Measurements from ENCODE around the gene MYMK. TPM values are rescaled to one million over a fixed set of nuclear protein-coding genes. Genes with fewer than 3 reads are reported as not detected.

The MYMK gene
- total RNA-seq, 1 donor from 2014 or later = not detected

DNA sequence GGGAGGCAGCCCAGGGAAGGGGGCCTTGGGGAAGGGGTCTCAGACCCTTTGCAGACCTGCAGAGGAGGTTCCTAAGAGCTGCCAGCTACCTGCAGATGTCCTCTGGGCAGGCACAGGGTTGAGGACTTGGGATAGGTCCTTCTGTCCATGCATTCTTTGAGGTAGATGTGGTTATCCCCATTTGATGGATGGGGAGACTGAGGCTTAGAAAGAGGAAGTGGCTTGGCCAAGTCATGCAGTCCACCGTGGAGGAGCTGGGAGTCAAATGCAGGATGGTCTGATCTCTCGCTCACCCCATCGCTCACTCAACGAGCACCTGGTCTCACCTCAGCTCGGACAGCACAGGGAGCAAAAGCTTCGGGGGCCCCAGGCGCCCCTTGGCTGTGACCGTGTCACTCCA is 30.0 kb upstream of the MYMK start:
- no peaks in the 10 kb centered on the region for H3K9me3 ChIP-seq
- H3K4me1 ChIP-seq = peaks cover 28% of the 10 kb centered on the region
- H3K27ac ChIP-seq = no peak overlapping the region
- intact Hi-C loops (cut with DNase I) = no loop called here
- ATAC-seq (no peak), DNase-seq (no peak)
- no peaks in the 10 kb centered on the region for H3K27me3 ChIP-seq (ENCODE audit: low read depth)
- no peak for TF ChIP-seq CTCF (IDR thresholded peaks at IDR 0.05)
- peaks cover 22% of the 10 kb centered on the region for H3K36me3 ChIP-seq
- H3K4me3 ChIP-seq = no peak overlapping the region

DNA sequence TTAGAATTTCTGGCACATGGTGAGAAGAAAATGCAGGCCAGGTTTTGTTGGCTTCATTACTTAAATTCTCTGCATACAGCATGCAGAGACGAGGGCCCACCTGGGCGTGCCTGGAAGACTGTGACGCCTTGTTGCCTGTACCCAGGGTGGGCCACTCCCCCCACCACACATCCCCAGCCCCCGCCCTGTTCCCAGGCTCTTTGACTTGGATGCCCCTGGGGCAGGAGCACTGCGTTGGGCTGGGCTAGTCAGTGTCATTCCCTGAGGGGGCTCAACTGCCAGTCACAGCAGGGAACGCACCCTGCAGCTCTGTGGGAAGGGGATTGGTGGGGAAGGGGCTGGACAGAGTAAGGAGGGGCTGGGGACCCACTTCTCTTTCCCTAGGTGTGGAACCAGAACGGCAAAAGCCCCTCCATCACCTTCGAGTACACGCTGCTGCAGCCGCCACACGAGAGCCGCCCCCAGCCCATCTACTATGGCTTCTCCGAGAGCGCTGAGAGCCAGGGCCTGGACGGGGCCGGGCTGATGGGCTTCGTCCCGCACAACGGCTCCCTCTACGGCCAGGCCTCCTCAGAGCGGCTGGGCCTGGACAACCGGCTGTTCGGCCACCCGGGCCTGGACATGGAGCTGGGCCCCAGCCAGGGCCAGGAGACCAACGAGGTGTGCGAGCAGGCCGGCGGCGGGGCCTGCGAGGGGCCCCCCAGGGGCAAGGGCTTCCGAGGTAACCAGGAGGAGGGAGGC is 29.4 kb upstream of the MYMK start:
- no peak for DNase-seq
- Histone ChIP-seq H3K9me3 (no peaks in the 10 kb centered on the region), H3K27ac (no peak overlapping the region), H3K36me3 (peaks cover 22% of the 10 kb centered on the region), H3K4me1 (peaks cover 25% of the 10 kb centered on the region), H3K4me3 (no peak overlapping the region), H3K27me3 (ENCODE audit: low read depth) (no peaks in the 10 kb centered on the region)
- ATAC-seq = no peak
- intact Hi-C loops (cut with DNase I) = no loop called here
- no peak for TF ChIP-seq CTCF (IDR thresholded peaks at IDR 0.05)

DNA sequence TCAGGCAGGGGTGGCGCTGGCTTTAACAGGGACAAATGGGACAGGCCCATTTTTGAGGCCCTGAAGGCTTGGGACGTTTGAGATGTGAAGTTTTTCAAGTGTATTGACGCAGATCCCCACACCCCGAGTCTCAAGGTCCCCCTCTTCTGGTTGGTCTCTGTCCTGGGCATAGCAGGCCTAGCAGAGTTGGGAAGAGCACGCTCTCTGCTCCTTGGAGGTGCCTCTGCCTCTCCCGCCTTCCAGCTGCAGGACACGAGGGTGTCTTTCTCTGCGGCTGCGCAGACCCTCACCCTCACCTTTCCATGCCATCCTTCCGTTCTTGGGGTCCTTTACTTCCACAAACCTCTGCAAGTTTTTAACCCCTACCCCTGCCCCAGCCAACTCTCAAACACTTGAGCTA is 28.4 kb upstream of the MYMK start:
- Histone ChIP-seq H3K4me3 (no peak overlapping the region), H3K36me3 (peaks cover 22% of the 10 kb centered on the region), H3K9me3 (no peaks in the 10 kb centered on the region), H3K27ac (no peak overlapping the region), H3K27me3 (ENCODE audit: low read depth) (no peaks in the 10 kb centered on the region), H3K4me1 (peaks cover 15% of the 10 kb centered on the region)
- no peak for DNase-seq
- ATAC-seq = no peak
- TF ChIP-seq CTCF (IDR thresholded peaks at IDR 0.05) = no peak
- intact Hi-C loops (cut with DNase I) = no loop called here

GRCh38 chr9:133552236-133552635 is 27.5 kb upstream of the MYMK start:
- peaks cover 6% of the 10 kb centered on the region for H3K4me1 ChIP-seq
- no peaks in the 10 kb centered on the region for H3K27me3 ChIP-seq (ENCODE audit: low read depth)
- H3K9me3 ChIP-seq = no peaks in the 10 kb centered on the region
- intact Hi-C loops (cut with DNase I) = no loop called here
- H3K36me3 ChIP-seq = peaks cover 31% of the 10 kb centered on the region
- TF ChIP-seq CTCF (IDR thresholded peaks at IDR 0.05) = no peak
- no peak overlapping the region for H3K4me3 ChIP-seq
- ATAC-seq (no peak), DNase-seq (no peak)
- H3K27ac ChIP-seq = no peak overlapping the region

DNA sequence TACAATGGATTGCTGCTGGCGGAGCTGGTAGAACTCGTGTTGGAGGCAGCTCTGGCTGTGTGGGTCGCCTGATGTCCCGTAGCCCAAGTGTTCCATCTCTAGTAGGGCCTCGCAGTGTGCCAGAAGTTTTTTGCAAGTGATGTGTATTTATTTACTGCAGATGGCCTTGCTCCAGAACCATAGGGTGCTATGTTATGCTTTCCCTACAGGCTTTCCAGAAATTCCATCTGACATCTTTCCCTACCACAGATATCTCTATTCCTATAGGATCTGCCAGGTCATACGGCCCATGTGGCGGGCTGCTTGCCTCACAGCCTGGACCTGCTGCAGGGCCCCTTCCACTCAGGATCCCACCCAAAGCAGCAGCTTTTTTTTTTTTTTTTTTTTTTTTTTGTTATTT is 26.7 kb upstream of the MYMK start:
- Histone ChIP-seq H3K27ac (no peak overlapping the region), H3K4me3 (no peak overlapping the region), H3K4me1 (peaks cover 6% of the 10 kb centered on the region), H3K9me3 (no peaks in the 10 kb centered on the region), H3K36me3 (peaks cover 34% of the 10 kb centered on the region), H3K27me3 (ENCODE audit: low read depth) (no peaks in the 10 kb centered on the region)
- ATAC-seq (no peak), DNase-seq (no peak)
- intact Hi-C loops (cut with DNase I) = no loop called here
- TF ChIP-seq CTCF (IDR thresholded peaks at IDR 0.05) = no peak

Data from lower lobe of right lung (tissue), 2 donors.